Measurements from ENCODE around the gene PPARD. TPM values are rescaled to one million over a fixed set of nuclear protein-coding genes. Genes with fewer than 3 reads are reported as not detected.
A peak's percentile ranks its signal among the peaks of the same experiment; 100 is the strongest.

Gene PPARD
- total and polyA plus RNA-seq, 2 of the 13 experiments (the other 11 are each of a cell fraction or from before 2014, with no cell fraction given), result 6.1 to 13.3 TPM

DNA sequence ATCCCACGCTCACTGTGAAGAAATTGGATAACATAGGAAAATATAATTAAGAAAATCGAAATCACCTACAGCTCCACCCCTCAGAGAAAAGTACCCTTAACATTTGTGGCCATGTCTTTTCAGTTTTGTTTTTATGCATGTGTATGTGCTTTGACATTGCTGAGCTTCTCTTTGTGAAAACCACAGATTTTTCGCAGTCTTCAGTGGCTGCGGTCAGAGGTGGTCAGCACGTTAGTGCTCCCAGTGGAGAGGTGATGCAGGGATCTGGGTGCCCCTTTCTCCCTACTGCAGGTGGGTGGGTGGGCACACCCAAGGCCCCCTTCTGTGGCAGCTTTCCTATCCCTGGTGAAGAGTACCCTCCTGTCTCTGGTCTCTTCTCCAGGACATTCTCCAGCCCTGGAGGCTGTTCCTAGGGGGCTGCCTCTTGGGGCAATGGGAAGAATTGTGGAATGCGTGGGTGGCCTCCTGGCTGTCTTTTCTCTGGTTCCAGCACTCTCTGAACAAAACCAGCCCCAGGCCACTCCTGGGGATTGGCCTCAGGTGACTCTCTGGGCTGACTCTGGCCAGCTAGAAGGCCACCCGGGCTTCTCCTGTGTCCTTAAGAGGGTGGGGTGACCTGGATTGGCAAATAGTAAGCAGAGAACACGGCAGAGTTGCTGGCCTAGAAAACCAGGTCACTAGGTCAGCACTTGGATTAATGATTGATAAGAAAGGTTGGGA, 59.9 kb downstream of the PPARD start (continued):
- TF ChIP-seq, protein P1, sequence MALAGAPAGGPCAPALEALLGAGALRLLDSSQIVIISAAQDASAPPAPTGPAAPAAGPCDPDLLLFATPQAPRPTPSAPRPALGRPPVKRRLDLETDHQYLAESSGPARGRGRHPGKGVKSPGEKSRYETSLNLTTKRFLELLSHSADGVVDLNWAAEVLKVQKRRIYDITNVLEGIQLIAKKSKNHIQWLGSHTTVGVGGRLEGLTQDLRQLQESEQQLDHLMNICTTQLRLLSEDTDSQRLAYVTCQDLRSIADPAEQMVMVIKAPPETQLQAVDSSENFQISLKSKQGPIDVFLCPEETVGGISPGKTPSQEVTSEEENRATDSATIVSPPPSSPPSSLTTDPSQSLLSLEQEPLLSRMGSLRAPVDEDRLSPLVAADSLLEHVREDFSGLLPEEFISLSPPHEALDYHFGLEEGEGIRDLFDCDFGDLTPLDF (CRISPR knock-in tag; IDR thresholded peaks at IDR 0.05), result no peak
- TF ChIP-seq TAF1 (CRISPR knock-in tag; IDR thresholded peaks at IDR 0.05) (no peak), SMC3 (IDR thresholded peaks at IDR 0.05; ENCODE audit: low read length) (peak; percentile 26; the same call in 1 of the 2 replicates), ZNF550 (CRISPR knock-in tag; IDR thresholded peaks at IDR 0.05; ENCODE audit: borderline replicate concordance) (no peak), ZNF615 (CRISPR knock-in tag; IDR thresholded peaks at IDR 0.05; ENCODE audit: borderline replicate concordance) (no peak), ZNF510 (CRISPR knock-in tag; IDR thresholded peaks at IDR 0.05; ENCODE audit: low read depth) (no peak), STAT5B (CRISPR knock-in tag; IDR thresholded peaks at IDR 0.05) (no peak), NFIB (CRISPR knock-in tag; IDR thresholded peaks at IDR 0.05; ENCODE audit: borderline replicate concordance) (no peak), ZNF296 (CRISPR knock-in tag; conservative IDR thresholded peaks at IDR 0.05) (no peak), RARA (CRISPR knock-in tag; IDR thresholded peaks at IDR 0.05) (peak; percentile 98), ZNF432 (CRISPR knock-in tag; IDR thresholded peaks at IDR 0.05; ENCODE audit: borderline replicate concordance) (no peak), PAX8 (CRISPR knock-in tag; IDR thresholded peaks at IDR 0.05; ENCODE audit: borderline replicate concordance) (no peak), SALL1 (CRISPR knock-in tag; IDR thresholded peaks at IDR 0.05) (peak; percentile 69), ZFP37 (CRISPR knock-in tag; IDR thresholded peaks at IDR 0.05; ENCODE audit: borderline replicate concordance) (no peak), ZNF644 (CRISPR knock-in tag; IDR thresholded peaks at IDR 0.05; ENCODE audit: low read depth) (no peak), ZFP36 (IDR thresholded peaks at IDR 0.05; ENCODE audit: borderline replicate concordance, low read depth, low read length, partially characterized antibody) (no peak), NCOA5 (CRISPR knock-in tag; IDR thresholded peaks at IDR 0.05) (no peak), ZNF138 (CRISPR knock-in tag; IDR thresholded peaks at IDR 0.05; ENCODE audit: low read depth) (no peak), SNAPC2 (CRISPR knock-in tag; IDR thresholded peaks at IDR 0.05) (peak; percentile 81; the same call in 1 of the 2 replicates), STAG1 (CRISPR knock-in tag; IDR thresholded peaks at IDR 0.05) (no peak), SETDB1 (CRISPR knock-in tag; IDR thresholded peaks at IDR 0.05; ENCODE audit: borderline replicate concordance) (no peak), ZBTB42 (CRISPR knock-in tag; IDR thresholded peaks at IDR 0.05) (no peak), CBX5 (CRISPR knock-in tag; IDR thresholded peaks at IDR 0.05; ENCODE audit: borderline replicate concordance) (no peak; the same call in 1 of the 2 replicates), MTF2 (CRISPR knock-in tag; IDR thresholded peaks at IDR 0.05; ENCODE audit: borderline replicate concordance) (no peak)
- TF ChIP-seq, protein P2, sequence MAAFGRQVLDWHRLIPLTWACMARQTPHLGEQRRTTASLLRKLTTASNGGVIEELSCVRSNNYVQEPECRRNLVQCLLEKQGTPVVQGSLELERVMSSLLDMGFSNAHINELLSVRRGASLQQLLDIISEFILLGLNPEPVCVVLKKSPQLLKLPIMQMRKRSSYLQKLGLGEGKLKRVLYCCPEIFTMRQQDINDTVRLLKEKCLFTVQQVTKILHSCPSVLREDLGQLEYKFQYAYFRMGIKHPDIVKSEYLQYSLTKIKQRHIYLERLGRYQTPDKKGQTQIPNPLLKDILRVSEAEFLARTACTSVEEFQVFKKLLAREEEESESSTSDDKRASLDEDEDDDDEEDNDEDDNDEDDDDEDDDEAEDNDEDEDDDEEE (CRISPR knock-in tag; IDR thresholded peaks at IDR 0.05), result no peak
- TF ChIP-seq, protein P3, sequence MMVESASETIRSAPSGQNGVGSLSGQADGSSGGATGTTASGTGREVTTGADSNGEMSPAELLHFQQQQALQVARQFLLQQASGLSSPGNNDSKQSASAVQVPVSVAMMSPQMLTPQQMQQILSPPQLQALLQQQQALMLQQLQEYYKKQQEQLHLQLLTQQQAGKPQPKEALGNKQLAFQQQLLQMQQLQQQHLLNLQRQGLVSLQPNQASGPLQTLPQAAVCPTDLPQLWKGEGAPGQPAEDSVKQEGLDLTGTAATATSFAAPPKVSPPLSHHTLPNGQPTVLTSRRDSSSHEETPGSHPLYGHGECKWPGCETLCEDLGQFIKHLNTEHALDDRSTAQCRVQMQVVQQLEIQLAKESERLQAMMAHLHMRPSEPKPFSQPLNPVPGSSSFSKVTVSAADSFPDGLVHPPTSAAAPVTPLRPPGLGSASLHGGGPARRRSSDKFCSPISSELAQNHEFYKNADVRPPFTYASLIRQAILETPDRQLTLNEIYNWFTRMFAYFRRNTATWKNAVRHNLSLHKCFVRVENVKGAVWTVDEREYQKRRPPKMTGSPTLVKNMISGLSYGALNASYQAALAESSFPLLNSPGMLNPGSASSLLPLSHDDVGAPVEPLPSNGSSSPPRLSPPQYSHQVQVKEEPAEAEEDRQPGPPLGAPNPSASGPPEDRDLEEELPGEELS (CRISPR knock-in tag; IDR thresholded peaks at IDR 0.05), result peak; percentile 73; the same call in 1 of the 2 replicates
- TF ChIP-seq, protein P4, sequence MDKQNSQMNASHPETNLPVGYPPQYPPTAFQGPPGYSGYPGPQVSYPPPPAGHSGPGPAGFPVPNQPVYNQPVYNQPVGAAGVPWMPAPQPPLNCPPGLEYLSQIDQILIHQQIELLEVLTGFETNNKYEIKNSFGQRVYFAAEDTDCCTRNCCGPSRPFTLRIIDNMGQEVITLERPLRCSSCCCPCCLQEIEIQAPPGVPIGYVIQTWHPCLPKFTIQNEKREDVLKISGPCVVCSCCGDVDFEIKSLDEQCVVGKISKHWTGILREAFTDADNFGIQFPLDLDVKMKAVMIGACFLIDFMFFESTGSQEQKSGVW (CRISPR knock-in tag; IDR thresholded peaks at IDR 0.05; ENCODE audit: borderline replicate concordance), result no peak

All from HepG2 (cell line).